Esophagus squamous epithelium (tissue), 4 donors: ENCODE results near the gene EXOC3L2.

ENCODE experiments used
- CTCF ChIP-seq, 6 experiments: fragments of 450-650 bp in 4 of 6; fragments of 200-600 bp in 2 of 6; sonication (generic) in 2 of 6; IDR thresholded peaks; one replicate each; pipeline ENCODE4 v1.5.1; 2016 to 2019; ENCODE audit warnings: antibody characterized with exemption in 6 of 6, mild to moderate bottlenecking in 4 of 6, moderate library complexity in 4 of 6
- POLR2A ChIP-seq, 4 donors: fragments of 450-650 bp; IDR thresholded peaks; one replicate each; pipeline ENCODE4 v1.6.1; 2017; ENCODE audit warnings: antibody characterized with exemption in 4 of 4, mild to moderate bottlenecking in 4 of 4, moderate library complexity in 3 of 4

GRCh38 chr19:45231891-45232290, 13.3 kb downstream of the EXOC3L2 start:
- TF ChIP-seq CTCF (IDR thresholded peaks at IDR 0.05): no peak
- TF ChIP-seq POLR2A (IDR thresholded peaks at IDR 0.05): no peak
